ENCODE measurements around the gene ARL8A.
"Not testable (repeated sequence)": the region's sequence is repeated elsewhere in the genome, so short reads cannot be mapped to it uniquely, and the experiment has no call there.

The ARL8A gene

DNA sequence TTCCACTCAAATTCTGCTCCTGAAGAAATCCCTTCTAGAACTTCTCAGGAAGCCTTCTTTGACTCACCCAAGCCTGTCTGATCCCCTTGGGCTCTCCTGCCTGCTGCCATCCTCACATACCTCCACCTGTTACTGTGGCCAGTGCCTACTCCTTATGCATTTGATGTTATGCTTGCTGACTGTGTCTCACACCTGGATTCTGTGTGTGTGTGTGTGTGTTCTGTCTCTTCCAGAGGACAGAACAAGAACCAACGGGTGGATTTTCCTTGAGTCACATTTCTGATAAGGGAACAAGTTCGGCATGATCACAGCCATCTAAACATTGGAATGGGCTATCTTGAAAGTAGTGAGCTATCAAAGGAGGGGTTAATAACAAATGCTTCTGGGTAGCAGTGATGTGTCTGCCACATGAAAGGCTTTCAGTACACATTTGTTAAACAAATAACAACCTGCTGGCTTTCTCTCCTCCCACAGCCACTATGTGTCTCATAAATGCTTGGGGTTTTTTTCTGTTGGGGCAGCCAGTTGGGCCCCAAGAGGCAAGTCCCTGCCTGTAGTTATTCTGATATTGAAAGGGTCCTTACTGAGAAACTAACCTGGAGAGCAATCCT, 30.7 kb downstream of the ARL8A start:
- no peak for DNase-seq (ENCODE audit: low read depth in 2 of 2)

DNA sequence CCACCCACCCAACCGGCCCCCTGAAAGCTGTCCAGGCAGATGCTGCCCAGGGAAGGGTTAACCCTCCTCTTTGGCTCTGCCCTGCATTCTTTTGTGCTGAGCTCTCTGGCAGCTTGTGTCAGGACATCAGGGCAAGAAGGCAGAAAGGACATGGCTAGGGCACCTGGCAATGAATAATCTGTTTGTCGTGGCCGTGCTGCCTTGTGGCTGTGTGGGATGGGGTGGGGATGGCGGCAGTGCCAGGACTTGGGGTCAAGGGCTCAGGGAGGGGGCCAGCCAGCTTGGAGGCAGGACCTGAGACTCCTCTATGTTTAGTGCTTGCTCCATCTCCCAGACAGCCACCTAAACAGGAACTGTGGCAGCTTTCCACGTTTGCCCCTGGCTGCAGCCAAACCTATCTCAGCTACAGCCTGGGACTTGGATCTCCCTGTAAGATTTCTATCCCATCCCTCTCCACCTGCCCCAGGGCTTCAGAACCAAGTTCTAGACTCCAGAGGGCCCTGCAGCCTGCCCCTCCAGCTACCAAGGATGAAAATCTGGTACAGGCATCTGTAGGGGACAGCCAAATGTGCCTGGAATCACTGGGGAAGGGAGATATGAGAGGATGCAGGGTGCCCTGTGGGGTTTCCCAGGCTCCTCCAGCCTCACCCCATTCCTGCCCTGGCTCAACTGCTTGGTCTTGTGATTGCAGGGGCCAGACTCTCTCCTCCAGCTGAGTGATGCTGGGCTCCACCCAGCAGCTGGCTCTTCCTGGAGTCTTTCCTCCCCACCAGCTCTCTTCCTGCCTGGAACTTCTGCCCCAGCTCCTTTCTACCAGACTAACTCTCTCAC, 31.5 kb downstream of the ARL8A start:
- no peak for DNase-seq (ENCODE audit: low read depth in 2 of 2)

DNA sequence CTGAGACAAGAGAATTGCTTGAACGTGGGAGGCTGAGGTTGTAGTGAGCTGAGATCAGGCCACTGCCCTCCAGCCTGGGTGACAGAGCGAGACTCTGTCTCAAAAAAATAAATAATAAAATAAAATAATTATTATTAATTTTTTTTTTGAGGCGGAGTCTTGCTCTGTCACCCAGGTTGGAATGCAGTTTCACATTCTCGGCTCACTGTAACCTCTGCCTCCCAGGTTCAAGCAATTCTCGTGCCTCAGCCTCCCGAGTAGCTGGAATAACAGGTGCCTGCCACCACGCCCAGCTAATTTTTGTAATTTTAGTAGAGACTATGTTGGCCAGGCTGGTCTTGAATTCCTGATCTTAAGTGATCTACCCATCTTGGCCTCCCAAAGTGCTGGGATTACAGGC, 32.9 kb downstream of the ARL8A start:
- not testable (repeated sequence) for DNase-seq (ENCODE audit: low read depth in 2 of 2)

DNA sequence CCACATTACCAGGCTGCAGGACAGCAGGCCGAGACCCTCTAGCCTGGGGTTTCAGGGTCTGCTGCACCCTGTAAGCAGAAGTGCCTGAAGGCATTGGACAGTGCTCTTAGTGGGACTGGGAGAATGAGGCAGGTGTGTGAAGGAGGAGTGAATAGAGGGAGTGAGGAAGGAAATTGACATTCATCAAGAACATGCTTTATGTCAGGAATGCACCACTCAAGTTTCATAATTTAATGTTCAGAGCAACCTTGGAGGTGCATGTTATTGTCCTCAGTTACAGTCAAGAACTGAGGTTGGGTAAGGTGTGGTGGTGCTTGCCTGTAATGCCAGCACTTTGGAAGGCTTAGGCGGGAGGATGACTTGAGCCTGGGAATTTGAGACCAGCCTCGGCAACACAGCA, 33.6 kb downstream of the ARL8A start:
- no peak for DNase-seq (ENCODE audit: low read depth in 2 of 2)

DNA sequence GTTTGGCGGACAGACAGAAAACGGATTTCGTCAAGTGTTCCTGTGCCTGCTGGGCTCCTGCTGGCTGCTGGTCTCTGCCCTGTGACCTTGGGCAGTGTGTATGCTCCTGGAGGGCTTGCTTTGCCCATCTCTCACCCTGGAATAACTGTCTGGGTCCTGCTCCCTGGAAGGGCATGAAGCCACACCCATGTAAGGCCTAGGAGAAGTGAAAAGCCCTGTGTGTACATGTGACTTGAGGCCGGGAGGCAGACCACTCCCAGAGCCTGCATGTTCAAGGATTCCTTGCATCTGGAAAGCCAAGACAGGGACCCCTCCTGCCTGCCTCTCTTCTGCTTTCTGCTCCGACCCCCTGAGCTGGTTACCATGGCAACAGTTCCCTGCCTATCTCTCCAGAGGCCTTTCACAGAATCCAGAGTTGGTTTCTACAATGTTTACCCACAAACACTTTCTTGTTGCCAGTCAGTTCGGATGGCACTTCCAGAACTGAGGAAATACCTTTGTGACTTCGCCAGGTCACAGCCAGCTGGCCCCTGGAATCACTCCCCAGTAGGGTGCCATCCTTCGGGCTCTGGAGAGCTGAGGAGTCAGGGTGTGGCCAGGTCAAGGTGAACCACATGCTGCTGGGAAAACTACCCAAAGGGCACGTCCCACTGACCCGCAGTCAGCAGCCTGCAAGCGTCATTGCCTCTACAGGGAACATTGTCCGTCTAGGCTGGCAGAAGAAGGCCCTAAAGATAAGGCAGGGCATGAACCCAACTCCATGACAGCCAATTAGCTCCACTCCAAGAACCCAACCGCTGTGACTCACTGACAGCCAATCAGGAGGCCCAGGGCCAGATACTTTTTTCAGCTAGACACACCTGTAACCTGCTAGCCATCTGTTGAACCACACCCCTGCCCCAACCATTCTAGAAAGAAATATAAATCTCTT, 36.5 kb downstream of the ARL8A start:
- DNase-seq (ENCODE audit: low read depth in 2 of 2), result no peak

DNA sequence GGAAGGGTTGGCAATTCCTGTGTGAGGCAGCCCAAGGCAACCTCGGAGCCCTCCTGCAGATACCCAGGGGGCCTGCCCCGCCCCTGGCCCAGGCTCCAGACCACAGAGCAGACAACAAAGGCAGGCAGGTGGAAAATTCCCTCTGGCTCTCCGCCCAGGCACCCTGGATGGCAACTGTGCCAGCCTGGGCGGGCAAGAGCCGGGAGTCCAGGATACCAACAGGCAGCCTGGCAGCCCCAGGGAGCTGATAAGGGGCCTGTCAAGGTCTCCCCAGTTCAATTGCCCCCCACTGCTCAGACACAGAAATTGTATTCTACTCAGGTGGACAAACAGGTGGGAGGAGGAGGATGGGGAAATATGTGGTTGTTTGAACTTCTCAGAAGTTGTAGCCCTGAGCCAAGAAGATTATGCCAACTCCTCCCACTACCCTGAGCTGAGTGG, 37.2 kb downstream of the ARL8A start:
- no peak for DNase-seq (ENCODE audit: low read depth in 2 of 2)

DNA sequence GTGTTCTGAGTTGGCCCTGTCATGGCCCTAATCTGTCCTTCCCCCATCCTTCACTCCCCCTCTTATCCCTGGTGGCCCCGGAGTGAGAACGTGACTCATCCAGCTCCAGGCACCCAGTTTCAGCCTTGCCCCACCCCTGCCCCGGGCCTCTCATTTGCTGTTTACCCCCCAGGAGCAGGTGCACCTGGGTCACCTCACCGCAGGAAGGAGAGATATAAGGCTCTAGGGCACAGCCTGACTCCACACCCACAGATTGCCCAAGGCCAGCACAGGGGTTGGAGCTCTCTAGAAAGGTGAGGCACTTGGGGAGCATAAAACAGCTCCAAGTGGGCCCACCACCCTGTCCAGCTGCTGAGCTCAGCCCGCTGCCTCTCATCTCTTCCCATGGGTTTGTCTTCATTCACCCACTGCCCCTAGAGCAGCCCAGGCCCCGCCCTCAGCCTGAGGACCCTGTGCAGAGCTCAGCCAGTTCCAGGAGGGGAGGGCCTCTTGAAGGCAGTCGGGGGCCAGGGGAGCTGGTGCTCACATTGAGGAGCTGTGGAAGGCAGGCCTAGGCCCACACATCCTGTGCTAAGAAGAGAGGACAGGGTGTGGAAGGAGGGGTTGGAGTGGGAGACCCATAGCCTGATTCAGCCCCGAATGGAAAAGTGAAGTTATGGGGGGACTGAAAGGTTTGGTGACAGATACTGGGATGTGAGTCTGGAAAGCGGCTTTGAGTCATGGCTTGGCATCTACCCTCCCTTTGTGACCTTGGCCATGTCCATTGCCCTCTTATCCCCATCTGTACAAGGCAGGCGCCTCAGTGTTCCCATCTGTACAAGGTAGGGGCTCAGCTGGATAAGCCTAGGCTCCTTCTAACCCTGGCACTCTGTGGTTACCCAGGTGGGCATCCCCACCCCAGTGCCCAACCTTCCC, 37.9 kb downstream of the ARL8A start:
- DNase-seq (ENCODE audit: low read depth in 2 of 2), result no peak

DNA sequence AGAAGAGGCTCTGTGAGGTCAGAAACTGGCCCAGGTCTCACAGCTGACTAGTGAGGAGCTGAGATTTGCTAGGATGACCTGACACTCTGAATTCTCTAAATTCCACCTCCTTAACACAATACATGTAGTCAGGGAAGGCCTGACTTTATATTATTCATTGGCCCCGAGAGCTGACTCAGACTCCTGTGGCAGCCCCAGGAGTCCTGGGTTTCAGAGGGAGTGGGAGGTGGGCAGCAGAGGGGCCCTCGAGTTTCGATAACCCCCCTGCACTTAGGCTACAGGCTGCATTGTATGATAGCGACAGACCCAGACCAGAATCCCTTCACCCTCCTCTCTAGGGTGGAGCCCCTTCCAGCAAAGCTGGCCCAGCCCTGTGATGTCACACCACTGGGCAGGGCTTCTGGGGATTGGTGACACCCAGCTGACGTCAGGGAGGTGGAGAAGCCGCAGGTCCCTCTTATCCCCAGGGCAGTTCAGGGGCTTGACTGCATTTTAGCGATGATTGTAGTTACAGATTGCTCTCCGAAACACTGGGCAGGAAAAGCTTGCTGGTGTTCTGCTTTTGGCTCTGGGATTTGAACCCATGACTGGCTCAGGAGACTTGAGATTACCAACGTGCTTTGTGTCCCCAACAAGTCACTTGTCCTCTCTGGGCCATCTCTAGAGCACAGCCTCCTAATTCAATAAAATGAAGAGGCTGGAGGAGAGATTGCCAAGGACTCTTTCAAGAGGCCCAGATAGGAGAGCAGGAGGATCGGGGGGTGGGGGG, 38.8 kb downstream of the ARL8A start:
- no peak for DNase-seq (ENCODE audit: low read depth in 2 of 2)

DNA sequence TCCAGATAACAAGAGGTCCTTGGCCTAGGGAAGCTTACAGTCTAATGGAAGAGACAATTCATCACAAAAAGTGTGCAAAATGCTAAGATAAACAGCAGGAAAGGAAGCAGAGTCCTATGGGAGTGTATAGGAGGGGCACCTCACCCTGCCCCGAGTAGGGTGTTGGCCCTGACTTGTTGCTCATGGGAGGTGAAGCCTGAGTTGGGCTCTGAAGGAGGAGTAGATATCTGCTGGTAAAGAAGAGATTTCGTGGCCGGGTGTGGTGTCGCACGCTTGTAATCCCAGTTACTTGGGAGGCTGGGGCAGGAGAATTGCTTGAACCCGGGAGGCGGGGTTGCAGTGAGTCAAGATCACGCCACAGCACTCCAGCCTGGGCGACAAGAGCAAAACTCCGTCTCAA, 40.5 kb downstream of the ARL8A start:
- DNase-seq (ENCODE audit: low read depth in 2 of 2), result no peak

DNA sequence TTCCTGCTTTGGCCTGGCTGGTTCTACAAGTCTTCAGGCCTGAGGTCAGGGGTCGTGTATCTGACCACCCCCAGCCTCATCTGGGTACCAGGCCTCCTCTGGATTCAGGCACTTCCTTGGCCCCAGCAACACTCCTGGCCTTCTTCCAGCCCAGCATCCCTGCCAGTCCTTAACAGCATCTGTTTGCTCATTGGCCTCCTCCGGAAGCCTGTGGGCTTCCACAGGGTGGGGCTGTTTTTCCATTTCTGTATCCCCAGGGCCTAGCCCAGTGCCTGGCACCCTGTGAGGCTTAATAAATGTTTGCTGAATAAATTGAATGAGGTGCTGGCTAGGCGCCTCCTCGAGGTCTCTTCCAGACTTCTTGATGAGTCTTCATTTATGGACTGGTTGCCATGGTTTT, 43.4 kb downstream of the ARL8A start:
- no peak for DNase-seq (ENCODE audit: low read depth in 2 of 2)

DNA sequence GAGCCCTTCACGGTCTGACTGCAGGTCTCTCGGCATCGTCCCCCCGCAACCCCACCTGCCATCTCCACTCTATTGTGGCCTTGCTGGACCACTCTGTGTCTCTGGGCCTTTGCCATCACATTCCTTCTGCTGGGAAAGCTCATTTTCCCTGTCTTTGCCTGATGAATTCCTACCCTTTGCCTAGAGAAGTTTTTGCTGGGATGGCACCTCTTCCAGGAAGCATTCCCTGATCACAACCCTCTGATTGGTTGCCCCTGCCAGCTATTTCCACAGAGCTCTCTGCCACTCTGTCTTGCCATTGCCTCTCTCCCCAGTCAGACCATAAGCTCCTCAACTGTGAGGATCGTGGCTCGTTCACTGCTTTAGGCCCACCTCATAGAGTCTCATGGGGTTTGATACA, 50.7 kb downstream of the ARL8A start:
- no peak for DNase-seq (ENCODE audit: low read depth in 2 of 2)

DNA sequence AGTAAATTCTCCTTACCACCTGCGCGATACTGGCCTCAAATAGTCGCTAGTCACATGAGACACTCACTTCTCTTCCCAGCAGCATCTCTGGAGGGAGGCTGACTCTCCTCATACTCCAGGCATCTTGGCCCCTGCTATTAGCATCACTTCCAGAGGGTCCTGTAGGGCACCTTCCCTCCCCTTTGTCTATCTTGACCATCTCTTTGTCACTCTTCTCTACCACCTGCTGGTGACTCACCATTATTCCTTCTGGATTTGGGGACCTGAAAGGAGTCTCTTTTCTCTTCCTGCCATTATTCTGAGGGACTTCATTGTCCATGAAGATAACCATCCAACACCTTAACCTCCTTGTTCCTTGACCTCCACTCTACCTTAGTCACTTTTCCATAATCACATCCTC, 53.5 kb downstream of the ARL8A start:
- no peak for DNase-seq (ENCODE audit: low read depth in 2 of 2)

DNA sequence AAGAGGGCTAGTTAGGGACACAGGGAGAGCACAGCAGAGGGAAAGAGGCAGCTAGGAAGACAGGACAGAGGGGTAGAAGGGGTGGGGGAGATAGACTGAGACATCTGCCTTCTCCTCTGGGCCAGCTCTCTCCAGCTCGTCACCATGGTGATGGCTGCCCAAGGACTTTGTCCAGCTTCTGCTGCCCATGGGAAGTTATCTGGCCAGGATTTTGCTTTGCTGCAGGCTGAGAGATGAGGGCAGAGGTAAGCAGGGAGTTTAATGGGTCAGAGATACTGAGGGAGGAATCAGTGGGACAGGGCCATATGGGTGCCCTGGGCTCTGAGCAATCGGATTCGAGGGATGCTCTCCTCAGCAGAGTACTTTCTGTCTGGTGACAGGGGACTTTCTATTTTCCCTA, 56.3 kb downstream of the ARL8A start:
- DNase-seq (ENCODE audit: low read depth in 2 of 2), result no peak

DNA sequence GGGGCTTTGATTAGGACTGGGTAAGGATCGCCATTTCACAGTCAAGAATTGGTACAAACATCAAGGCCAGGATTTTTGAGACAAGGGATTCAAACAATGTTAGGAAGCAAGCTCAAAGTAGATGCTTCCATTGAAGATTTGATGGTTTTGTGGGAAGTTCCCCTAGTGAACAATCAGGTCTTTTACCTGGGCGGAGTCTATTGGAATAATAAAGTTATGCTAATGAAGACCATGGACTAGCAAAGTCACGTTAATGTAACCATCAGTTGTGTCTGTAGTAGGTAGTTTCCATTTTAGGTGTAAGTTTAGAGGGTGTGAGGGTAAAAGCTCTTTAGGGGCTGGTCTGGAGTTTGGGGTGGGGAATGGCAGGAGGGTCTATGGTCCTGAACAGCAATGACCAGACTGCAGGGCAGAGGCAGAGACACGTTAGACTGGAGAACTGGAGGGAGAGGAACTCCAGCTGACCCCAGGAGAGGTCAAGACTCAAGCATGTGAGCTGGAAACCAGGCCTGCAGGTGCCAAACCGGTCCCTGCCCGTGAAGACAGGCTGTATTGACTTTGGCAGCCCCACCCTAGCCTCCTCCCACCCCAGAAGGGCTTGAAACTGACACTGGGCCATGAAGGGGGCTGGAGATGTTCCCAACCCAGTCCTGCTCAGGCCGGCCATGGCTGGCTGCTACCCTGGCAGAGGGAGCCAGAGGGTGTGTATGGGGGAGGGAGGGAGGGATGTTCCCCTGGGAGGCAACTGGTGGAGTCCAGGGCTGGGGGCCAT, 57.8 kb downstream of the ARL8A start:
- no peak for DNase-seq (ENCODE audit: low read depth in 2 of 2)

DNA sequence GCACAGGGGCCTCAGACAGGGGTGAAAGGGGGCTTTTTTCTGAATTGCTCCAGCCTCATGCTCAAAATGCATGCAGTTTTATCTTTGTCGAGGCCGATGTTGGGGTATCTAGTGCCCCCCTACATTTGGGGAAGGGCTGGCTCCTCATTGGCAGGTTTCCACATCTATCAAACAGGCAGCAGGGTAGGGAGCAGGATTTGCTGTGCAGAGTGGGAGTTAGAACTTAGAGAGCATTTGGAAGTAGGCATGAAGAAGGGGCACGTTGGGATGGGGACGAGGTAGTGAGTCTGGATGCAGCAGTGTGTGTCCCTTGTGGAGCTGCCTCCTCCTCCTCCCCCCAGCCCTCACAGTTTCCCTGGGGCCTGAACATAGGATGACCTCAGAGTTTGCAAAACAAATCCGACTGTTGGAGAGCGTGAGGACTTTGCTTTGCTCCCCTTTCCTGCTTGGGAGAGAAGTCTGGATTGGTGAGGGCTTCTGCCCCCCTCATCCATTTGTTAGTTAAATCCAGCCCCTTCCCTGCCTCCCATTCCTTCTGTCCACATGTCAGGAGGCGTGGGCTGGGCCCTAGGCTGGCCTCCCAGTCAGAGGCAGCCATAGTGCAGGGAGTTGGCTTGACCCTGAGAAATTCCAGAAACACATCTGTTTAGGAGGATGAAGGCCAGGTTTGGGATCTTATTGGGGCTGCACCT, 58.7 kb downstream of the ARL8A start:
- DNase-seq (ENCODE audit: low read depth in 2 of 2), result no peak

DNA sequence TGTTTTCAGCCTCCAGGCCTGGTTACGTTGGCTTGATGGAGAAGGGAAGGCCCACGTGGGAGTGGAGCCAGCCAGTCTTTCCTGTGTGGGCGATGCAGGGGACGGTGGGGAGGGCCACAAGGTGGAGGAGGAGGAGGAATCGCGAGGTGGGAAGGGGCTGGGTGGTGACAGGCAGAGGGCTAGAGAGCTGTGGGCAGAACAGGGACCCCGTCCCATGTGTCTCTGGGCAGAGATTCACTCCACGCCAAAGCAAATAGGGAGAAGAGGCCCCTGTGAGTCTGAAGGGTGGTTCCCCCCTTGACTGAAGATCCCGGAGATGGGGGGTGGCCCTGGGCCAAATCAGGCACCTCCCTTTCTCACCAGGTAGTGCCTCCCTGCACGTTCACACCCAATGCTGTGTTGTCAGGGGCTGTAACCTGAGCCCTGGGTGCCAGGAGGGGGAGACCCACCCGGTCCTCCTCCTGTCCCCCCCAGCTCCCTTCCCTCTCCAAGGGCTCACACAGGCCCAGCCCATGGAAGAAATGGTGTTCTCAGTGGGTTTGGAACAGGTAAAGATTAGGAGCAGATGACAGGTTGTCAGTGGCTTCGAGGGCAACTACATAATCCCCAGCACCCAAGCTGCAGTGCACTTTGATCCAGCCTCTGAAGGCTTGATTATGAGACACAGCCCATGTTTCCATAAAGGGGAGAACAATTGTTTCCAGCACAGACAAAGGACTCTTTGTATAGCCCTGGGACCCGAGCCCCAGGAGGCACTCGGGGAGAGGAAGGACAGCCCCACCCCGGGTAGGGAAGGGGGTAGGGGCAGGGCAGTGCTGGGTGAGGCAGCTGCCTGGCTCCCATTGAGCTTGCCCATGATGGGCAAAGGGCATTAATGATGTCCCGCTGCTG, 59.5 kb downstream of the ARL8A start:
- no peak for DNase-seq (ENCODE audit: low read depth in 2 of 2)
